GM12872 (cell line): ENCODE results near the gene TBC1D17.

Experiments
- TF ChIP-seq, protein P1 (sequence below): IDR thresholded peaks from 3 replicates; pipeline ENCODE4 v1.5.1; 2011; ENCODE audit warnings: low read depth, mild to moderate bottlenecking, low read length, moderate library complexity; ENCODE audit not compliant: insufficient read depth

TBC1D17 gene

GRCh38 chr19:49835562-49835961 is 41.9 kb upstream of the TBC1D17 start:
- TF ChIP-seq, protein P1, sequence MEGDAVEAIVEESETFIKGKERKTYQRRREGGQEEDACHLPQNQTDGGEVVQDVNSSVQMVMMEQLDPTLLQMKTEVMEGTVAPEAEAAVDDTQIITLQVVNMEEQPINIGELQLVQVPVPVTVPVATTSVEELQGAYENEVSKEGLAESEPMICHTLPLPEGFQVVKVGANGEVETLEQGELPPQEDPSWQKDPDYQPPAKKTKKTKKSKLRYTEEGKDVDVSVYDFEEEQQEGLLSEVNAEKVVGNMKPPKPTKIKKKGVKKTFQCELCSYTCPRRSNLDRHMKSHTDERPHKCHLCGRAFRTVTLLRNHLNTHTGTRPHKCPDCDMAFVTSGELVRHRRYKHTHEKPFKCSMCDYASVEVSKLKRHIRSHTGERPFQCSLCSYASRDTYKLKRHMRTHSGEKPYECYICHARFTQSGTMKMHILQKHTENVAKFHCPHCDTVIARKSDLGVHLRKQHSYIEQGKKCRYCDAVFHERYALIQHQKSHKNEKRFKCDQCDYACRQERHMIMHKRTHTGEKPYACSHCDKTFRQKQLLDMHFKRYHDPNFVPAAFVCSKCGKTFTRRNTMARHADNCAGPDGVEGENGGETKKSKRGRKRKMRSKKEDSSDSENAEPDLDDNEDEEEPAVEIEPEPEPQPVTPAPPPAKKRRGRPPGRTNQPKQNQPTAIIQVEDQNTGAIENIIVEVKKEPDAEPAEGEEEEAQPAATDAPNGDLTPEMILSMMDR: no peak

DNA sequence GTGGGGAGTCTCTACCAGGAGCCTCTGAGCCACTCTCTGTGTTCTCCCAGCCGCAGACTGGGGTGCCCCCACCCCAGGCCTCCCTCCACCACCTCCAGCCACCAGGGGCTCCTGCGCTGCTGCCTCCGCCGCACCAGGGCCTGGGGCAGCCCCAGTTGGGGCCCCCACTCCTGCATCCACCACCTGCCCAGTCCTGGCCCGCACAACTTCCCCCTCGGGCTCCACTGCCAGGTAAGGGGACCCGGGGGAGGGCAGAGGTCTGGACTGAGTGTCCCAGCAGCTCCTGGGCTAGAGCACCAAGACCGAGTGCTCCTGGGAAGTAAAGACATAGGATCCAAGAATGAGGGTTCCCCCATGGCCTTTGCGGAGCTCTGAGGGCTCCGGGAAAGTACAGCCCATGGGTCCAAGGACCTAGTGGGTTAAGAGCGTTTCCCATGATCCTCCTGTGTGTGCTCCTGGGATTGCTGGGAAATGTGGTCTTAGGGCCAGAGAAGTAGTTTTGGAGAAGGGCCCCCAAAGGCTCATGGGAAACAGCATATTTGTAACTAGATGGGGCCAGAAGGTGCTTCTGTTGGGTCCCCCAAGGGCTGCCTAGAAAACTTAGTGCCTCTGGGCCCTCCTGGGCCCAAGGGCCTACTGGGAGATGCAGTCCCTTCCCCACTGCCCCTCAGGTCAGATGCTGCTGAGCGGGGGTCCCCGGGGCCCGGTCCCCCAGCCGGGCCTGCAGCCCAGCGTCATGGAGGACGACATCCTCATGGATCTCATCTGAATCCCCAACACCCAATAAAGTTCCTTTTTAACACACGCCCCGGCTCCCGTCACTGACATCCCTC is 41.1 kb upstream of the TBC1D17 start:
- TF ChIP-seq, protein P1: no peak

GRCh38 chr19:49837009-49837310 is 40.5 kb upstream of the TBC1D17 start:
- TF ChIP-seq, protein P1: no peak

GRCh38 chr19:49837425-49837824 is 40.1 kb upstream of the TBC1D17 start:
- TF ChIP-seq, protein P1: no peak

DNA sequence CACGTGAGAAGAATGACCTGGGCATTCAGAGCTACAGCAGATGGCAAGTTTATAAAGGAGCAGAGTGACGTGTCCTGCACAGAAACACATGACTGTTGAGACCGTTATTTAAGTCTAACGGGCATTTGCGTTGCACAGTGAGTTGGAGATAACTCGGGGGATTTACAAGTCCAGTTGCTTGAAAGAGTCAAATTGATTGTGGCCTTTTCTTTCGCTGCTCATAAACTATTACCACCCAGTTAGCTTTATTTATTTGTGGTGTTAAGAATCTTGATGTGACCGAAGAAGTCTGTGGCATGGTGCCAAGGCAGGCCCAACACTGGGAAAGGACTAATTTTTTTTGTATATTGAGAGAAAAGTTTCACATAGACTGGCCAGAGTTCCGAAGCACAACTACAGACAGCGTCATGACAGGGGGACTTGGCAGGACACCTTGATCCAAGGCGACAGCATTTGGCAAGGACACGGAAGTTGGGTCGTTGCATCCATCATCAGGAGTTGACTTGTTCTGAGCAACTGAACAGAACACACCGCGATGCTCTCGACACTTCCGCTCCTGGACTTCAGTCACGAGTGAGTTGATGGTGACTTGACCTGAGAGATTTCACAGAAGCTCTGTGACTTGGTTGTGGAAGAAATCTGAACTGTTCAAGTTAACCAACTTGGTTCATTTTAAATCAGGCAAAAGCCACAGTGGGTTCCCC is 38.5 kb upstream of the TBC1D17 start:
- TF ChIP-seq, protein P1: no peak

DNA sequence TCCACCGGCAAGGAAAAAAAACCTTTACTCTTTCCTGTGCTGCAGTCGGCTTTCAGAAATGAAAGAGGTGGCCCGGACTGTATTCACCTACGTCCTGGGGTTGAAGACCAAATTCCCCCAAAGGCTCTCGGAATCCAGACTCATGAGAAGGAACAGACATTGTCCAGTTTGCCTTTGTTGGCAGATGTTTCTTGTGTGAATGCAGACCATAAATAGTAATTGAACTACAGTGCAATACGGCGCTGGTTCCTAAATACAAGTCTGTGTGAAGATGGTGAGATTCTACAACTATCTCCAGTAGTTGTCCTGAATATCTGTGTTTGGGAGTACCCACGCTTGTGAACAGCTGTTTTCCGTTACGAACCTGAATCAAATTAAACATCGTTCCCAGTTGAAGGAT is 37.8 kb upstream of the TBC1D17 start:
- TF ChIP-seq, protein P1: no peak

- TF ChIP-seq, protein P1: no peak
Measured at GRCh38 chr19:49840321-49840720, 37.2 kb upstream of the TBC1D17 start.
